K562 (cell line): ENCODE measurements around the gene MGAT1. TPM values are rescaled to one million over a fixed set of nuclear protein-coding genes. Genes with fewer than 3 reads are reported as not detected.

Source experiments
- COPS2 ChIP-seq: fragments of 450-650 bp; conservative IDR thresholded peaks from 2 replicates; pipeline ENCODE4 v1.6.1; 2016; ENCODE audit warnings: mild to moderate bottlenecking, moderate library complexity
- DEAF1 ChIP-seq: fragments of 450-650 bp; formaldehyde crosslinking; IDR thresholded peaks from 2 replicates; pipeline ENCODE4 v1.4.0; 2020; ENCODE audit warnings: mild to moderate bottlenecking, moderate library complexity
- GTF3C2 ChIP-seq: IDR thresholded peaks from 3 replicates; pipeline ENCODE4 v1.6.1; 2011; ENCODE audit warnings: borderline replicate concordance, mild to moderate bottlenecking, moderate library complexity; ENCODE audit not compliant: insufficient read length; ENCODE audit errors: extremely low read depth
- HDAC6 ChIP-seq: IDR thresholded peaks from 2 replicates; pipeline ENCODE4 v1.6.1; 2012; ENCODE audit warnings: low read depth, mild to moderate bottlenecking, control low read depth, inconsistent platforms, low read length, moderate library complexity
- MCM3 ChIP-seq: fragments of 450-650 bp; IDR thresholded peaks from 2 replicates; pipeline ENCODE4 v1.6.1; 2016
- MYBL2 ChIP-seq, 2 experiments: fragments of 450-650 bp in 1 of 2; sonication (generic) in 1 of 2; formaldehyde crosslinking in 1 of 2; IDR thresholded peaks; 2 replicates each; pipeline versions ENCODE4 v1.6.1 to v1.8.1; 2017 to 2022; ENCODE audit warnings: borderline replicate concordance in 1 of 2, inconsistent platforms in 1 of 2, low read depth in 1 of 2, mild to moderate bottlenecking in 1 of 2, missing genetic modification reagents in 1 of 2, moderate library complexity in 1 of 2
- PCBP1 ChIP-seq: fragments of 200-400 bp; formaldehyde crosslinking; IDR thresholded peaks from 2 replicates; pipeline ENCODE4 v1.6.1; 2018; ENCODE audit warnings: mild to moderate bottlenecking, low read depth, low read length; ENCODE audit not compliant: poor library complexity, severe bottlenecking
- PKNOX1 ChIP-seq: fragments of 450-650 bp; IDR thresholded peaks from 2 replicates; pipeline ENCODE4 v1.6.1; 2016
- PML ChIP-seq: IDR thresholded peaks from 2 replicates; pipeline ENCODE4 v1.6.1; 2012; ENCODE audit warnings: low read length, inconsistent platforms
- PPARD ChIP-seq: fragments of 250-450 bp; sonication (Bioruptor Pico); IDR thresholded peaks from 2 replicates; pipeline ENCODE4 v1.8.0; 2022; ENCODE audit warnings: inconsistent platforms, mild to moderate bottlenecking, moderate library complexity
- RUNX1 ChIP-seq: sonication (generic); IDR thresholded peaks from 2 replicates; pipeline ENCODE4 v1.6.1; 2016; ENCODE audit warnings: antibody characterized with exemption, low read depth
- SUPT5H ChIP-seq: fragments of 450-650 bp; IDR thresholded peaks from 2 replicates; pipeline ENCODE4 v1.6.1; 2016
- TAL1 ChIP-seq: fragments of 450-650 bp; IDR thresholded peaks from 2 replicates; pipeline ENCODE4 v1.6.1; 2016; ENCODE audit warnings: mild to moderate bottlenecking
- TSHZ1 ChIP-seq: fragments of 250-450 bp; sonication (Bioruptor Pico); IDR thresholded peaks from 2 replicates; pipeline ENCODE4 v1.4.0; 2020; ENCODE audit warnings: mild to moderate bottlenecking, moderate library complexity
- ZNF175 ChIP-seq: fragments of 200-800 bp; sonication (Bioruptor generic); IDR thresholded peaks from 2 replicates; pipeline ENCODE4 v1.6.1; 2016; ENCODE audit warnings: low read depth, mild to moderate bottlenecking, missing genetic modification characterization, missing compliant biosample characterization
- polyA plus RNA-seq, 8 experiments: library from polyadenylated mRNA; depleted of rRNA in 4 of 8; stranded (reverse) in 5 of 8; unstranded in 3 of 8; fragments of >200 nt; fragmentation: Nextera tagmentation in 2 of 8; fragmentation: Illumina TruSeq in 1 of 8; extraction: Ambion mirVana in 2 of 8; extraction: Trizol in 1 of 8; gene quantifications; 2 replicates each; pipeline versions ENCODE4 v1.2.1 to v1.2.3, GENCODE V29; 2011 to 2014; ENCODE audit warnings: inconsistent platforms in 1 of 8, missing spikeins in 1 of 8
- total RNA-seq, 7 experiments: library from RNA; depleted of rRNA in 6 of 7; stranded (reverse); fragments of >200 nt in 6 of 7; fragmentation: Illumina TruSeq in 2 of 7; extraction: Trizol in 2 of 7; gene quantifications; 2 replicates each; pipeline versions ENCODE4 v1.2.1 to v1.2.3, GENCODE V29; 2011 to 2021; ENCODE audit warnings: low replicate concordance in 1 of 7
- TF ChIP-seq, protein P1 (sequence below), 3 experiments: IDR thresholded peaks in 2 of 3; conservative IDR thresholded peaks in 1 of 3; 2 replicates each; pipeline ENCODE4 v1.5.1; 2011 to 2012; ENCODE audit warnings: low read length in 3 of 3, mild to moderate bottlenecking in 3 of 3, control low read depth in 2 of 3, improper control_type of control experiment in 1 of 3, inconsistent platforms in 1 of 3, low read depth in 1 of 3, mixed read lengths in 1 of 3, moderate library complexity in 1 of 3; ENCODE audit not compliant: insufficient read depth in 2 of 3

MGAT1 gene
- total and polyA plus RNA-seq, 9 of the 15 experiments (the other 6 are each of a cell fraction or from before 2014, with no cell fraction given) = 3.9 to 82.7 (median 44.5) TPM

DNA sequence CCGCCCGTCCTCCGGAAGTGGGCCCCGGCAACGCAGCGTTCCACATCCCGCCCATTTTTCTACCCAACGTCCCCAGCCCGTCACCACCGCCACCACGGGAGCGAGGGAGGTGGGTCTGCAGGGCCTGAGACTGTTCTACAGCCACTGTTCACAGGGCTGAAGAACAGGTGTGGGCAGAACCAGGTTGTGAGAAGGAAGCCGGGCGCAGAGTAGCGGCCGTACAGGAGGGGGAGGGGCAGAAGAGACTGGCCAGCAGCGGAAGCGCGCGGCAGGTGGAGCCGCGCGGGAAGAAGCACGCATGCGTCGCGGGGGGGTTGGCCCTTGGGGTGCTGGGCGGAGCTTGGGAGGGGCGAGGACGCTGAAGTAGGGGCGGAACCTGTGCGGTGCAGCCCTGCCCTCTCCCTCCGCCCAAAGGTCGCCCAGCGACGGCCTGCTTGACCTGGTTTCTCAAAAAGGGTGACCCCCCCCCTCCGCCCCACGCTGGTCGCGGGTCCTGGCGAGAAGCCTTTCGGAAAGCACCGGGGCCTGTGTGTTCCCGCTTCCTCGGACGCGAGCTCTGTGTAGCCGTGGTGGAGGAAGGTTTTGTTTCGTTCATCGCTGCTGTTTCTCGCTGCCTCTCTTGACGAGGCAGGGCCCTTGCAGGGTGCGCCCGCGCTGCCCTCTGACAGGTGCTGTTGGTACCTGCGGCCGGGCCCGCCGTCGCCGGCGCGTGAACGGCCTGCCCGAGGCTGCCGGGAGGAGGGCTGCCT lies 7.8 kb upstream of the MGAT1 start (continued):
- TF ChIP-seq TSHZ1 (CRISPR knock-in tag) (no peak), HDAC6 (no peak), DEAF1 (no peak), MYBL2 (IDR thresholded peaks at IDR 0.05; ENCODE audit: low read depth) (no peak), MYBL2 (CRISPR knock-in tag; IDR thresholded peaks at IDR 0.05; ENCODE audit: borderline replicate concordance) (no peak), RUNX1 (no peak), COPS2 (no peak), TAL1 (no peak; the same call in 1 of the 2 replicates), PCBP1 (peak; percentile 72), MCM3 (no peak), PML (peak; percentile 76), ZNF175 (CRISPR knock-in tag) (no peak), PKNOX1 (peak; percentile 65), PPARD (no peak), GTF3C2 (no peak), SUPT5H (peak; percentile 99)
- TF ChIP-seq, protein P1, sequence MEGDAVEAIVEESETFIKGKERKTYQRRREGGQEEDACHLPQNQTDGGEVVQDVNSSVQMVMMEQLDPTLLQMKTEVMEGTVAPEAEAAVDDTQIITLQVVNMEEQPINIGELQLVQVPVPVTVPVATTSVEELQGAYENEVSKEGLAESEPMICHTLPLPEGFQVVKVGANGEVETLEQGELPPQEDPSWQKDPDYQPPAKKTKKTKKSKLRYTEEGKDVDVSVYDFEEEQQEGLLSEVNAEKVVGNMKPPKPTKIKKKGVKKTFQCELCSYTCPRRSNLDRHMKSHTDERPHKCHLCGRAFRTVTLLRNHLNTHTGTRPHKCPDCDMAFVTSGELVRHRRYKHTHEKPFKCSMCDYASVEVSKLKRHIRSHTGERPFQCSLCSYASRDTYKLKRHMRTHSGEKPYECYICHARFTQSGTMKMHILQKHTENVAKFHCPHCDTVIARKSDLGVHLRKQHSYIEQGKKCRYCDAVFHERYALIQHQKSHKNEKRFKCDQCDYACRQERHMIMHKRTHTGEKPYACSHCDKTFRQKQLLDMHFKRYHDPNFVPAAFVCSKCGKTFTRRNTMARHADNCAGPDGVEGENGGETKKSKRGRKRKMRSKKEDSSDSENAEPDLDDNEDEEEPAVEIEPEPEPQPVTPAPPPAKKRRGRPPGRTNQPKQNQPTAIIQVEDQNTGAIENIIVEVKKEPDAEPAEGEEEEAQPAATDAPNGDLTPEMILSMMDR (IDR thresholded peaks at IDR 0.05 in 2 of 3, conservative IDR thresholded peaks at IDR 0.05 in 1 of 3; ENCODE audit: insufficient read depth in 2 of 3, low read depth in 1 of 3, low read length in 3 of 3) = no peak
